GM18517 (cell line): Measurements from ENCODE around the gene RAB6A.
"Not testable (repeated sequence)": the region's sequence is repeated elsewhere in the genome, so short reads cannot be mapped to it uniquely, and the experiment has no call there.

Source experiments
- ATAC-seq: cut with Tn5 transposase; IDR thresholded peaks from one replicate; pipeline ENCODE4 v1.9.1; 2021; ENCODE audit warnings: mild to moderate bottlenecking, moderate library complexity; ENCODE audit not compliant: unreplicated experiment

Gene RAB6A

DNA sequence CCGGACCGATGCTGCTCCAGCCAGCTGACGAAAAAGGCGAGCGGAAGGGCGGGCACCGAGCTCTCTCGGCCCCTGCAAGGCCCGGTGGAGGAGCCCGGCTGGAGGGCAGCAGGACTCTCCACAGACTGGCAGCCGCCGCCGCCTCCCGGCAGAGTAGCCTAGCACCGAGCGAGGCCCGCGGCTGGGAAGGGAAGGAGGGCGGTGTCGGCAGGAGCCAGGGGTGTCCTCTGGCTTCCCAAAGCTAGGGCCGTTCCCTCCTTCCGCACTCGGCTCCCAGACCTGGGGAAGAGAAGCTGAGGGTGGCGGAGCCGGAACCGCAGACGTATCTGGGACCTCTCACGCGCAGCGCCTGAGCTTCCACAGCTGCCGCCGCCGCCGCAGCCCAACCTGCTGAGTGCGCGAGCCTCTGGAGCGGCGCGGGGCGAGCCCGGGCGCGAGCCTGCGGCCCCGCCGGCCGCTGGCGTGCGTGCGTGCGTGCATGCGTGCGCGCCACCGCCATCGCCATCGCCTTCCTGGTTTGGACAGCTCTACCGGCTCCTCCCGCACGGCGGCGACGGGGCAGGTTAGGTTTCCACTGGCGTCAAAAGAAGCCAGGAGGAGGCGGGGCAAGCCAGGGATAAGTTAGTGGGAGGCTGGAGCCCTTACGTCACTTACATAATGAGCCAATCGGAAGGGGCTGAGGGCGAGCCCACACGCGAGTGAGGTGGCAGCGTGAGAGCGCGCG lies at the start of gene RAB6A:
Gene RAB6A (minus strand): TSS at position 396 of the 724 bp plus-strand sequence. CDS start 439 bp downstream, outside the sequence.
- peak; percentile 93 for ATAC-seq

GRCh38 chr11:73810637-73811036 lies 49.8 kb upstream of the RAB6A start:
- no peak for ATAC-seq

DNA sequence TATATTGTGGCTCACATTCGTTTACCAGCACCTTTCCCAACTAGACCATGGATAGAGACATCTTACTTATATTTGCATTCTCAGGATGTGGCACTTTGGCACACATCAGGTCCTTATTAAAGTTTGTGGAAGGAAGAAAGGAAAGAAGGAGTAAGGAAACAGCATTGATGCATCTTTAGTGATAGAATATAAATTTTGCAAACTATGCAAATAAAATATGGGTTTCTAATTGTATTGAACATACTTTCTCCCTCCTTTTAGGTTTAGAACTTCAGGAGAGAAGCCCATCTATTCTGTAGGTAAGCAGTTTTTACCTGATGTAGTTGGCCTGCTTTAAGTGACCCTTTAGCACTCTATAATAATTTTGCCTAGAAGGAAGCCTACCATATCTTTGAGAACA lies 47.2 kb upstream of the RAB6A start:
- ATAC-seq: no peak

GRCh38 chr11:73804712-73805111 lies 43.8 kb upstream of the RAB6A start:
- no peak for ATAC-seq

DNA sequence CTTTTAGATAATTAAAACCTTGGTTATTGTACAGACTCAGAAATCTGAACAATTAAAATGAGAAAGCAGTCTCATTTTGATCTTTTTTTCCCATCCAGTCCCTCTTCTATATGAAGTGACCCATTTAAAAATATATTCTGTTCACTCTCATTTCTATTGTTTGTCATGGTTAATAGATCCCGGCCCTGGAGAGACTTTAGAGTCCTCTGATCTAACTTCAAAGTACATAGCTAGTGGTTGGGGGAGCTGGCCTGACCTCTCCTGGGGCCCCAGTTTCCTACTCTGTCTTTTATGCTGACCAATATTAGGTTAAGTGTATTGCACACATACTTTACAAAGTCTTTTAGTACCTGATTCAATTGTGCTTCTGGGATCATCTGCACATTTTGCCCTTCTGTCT lies 40.3 kb upstream of the RAB6A start:
- no peak for ATAC-seq

- no peak for ATAC-seq
These were observed 39.5 kb upstream of the RAB6A start for GRCh38 chr11:73800276-73800806.

- ATAC-seq: no peak
These were observed 36.6 kb upstream of the RAB6A start for GRCh38 chr11:73797457-73797856.

DNA sequence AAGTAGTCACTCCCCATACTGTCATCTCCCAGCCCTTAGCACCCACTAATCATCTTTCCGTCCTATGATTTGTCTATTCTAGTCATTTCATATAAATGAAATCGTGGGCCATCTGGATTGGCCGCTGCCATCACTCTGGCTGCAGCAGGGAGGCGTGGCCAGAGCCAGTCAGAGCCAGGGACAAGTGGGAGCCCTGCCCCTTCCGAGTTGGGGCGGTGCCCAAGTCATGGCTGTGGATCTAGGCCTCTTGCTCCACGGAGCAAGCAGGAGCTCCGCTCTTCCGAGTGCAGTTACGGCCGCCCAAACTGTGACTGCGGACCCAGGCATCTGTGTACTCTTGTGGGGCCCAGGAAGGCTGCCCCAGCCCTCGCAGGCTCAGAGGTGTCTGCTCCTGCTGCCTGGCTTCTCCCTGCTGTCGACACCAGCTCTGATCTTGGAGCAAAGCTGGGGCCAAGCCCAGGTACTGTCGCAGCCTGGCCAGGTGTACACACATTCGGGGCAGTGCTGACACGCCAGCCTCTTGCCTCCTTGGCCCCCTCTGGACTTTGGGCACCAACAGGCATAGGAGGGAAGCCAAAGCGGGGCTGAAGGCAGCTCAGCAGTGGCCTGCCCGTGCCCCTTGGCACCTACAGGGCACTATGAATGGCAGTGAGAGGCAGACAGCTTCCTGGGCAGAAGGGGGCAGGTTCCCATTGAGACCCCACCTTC lies 35.2 kb upstream of the RAB6A start:
- no peak for ATAC-seq

DNA sequence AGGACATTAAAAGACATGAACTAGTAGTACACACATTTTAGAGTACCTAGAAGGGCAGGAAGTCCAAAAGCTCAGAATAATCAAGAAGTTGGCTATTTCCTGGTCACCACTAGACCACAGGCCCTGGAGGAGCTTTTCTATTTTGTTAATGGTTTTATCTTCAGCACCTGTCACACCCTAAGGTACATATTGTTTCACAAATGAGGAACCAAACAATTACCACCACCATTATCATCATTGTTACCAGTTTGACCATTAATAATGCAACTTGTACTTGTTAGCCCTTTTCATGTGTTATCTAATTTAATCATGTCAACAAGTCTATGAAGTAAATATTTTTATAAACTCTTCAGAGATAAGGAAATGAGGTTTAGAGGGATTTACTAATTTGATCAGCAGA lies 31.7 kb upstream of the RAB6A start:
- ATAC-seq: no peak

DNA sequence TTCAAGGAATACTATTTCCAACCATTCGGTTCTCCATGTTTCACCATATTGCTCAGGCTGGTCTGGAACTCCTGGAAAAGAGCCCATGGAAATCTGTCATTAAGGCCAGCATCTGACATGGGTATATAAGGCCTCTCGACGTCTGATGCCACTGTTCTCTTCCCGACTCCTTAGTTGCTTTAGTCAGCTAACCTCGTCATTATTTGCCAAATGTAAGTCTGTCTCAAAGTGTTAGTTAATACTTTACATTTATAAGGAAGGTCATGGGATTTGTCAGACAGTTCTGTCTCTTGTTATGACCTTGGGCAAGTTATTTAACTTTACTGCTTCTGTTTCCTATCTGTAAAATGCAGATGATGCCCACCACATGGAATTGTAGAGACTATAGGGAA lies 28.4 kb upstream of the RAB6A start:
- ATAC-seq: no peak

DNA sequence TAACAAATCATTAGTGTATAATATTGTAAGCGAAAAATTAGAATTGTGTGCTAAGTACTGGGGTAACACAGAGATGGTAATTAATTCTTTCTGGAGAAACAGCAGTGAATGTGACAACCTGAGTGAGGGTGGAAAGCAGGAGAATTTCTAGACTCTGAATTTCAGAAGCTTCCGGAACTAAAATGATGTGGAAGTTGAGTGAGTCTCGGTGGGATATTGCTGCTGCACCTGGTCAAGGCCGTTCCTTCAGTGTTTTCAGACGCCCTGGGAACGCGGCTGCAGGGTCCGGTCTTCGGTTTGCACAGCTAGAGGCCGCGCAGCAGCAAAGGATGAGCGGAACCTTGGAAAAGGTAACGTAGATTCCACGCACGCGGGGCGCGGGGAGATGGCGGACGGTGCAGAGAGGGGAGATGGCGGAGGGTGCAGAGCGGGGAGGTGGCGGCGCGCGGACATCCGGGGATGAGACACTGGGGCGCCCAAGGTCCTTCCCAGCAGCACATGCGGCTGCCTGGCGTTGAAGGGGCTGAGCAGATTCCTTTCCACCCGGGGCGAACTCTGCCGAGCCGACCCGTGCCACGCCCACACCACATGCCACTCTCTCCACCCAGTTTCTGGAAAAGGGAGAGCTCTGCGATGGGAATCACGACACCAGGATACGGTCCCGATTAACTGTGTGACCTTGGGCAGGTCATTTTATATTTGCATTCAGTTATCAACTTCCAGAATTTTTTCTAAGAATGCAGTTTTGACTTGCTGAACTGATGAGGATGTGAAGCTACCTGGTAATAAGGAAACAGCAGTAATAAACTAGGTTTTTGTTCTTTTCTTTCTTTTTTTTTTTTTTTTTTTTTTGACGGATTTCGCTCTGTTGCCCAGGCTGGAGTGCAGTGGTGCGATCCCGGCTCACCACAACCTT lies 27.0 kb upstream of the RAB6A start, which contains the start of gene MRPL48:
Gene MRPL48 (plus strand): TSS at position 232 of the 916 bp plus-strand sequence. CDS start 98 bp downstream, at position 330.
- peak; percentile 86 for ATAC-seq

DNA sequence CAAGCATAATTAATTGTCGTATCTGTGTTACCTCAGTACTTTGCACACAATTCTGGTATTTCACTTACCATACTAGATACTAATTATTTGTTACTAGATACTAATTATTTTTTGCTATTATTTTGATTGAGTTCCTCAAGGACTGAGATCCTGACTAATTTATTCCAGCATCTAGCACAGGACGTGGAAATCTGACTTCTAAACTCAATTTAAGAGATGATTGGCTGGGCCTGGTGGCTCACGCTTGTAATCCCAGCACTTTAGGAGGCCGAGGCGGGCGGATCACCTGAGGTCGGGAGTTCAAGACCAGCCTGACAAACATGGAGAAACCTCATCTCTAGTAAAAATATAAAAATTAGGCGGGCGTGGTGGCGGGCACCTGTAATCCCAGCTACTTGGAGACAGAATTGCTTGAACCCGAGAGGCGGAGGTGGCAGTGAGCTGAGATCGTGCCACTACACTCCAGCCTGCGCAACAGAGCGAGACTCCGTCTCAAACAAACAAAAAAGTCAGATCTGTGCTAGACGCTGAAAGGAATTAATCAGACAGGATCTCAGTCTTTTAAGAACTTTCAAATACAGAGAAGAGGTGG lies 26.3 kb upstream of the RAB6A start:
- ATAC-seq: no peak

- not testable (repeated sequence) for ATAC-seq
These were observed 24.6 kb upstream of the RAB6A start for GRCh38 chr11:73785467-73785866.

- ATAC-seq: no peak
These were observed 23.9 kb upstream of the RAB6A start for GRCh38 chr11:73784734-73785133.

- ATAC-seq: no peak
These were observed 23.3 kb upstream of the RAB6A start for GRCh38 chr11:73784080-73784634.

- ATAC-seq: no peak
These were observed 22.7 kb upstream of the RAB6A start for GRCh38 chr11:73783483-73784020.

- no peak for ATAC-seq
These were observed 20.4 kb upstream of the RAB6A start for GRCh38 chr11:73781303-73781702.

DNA sequence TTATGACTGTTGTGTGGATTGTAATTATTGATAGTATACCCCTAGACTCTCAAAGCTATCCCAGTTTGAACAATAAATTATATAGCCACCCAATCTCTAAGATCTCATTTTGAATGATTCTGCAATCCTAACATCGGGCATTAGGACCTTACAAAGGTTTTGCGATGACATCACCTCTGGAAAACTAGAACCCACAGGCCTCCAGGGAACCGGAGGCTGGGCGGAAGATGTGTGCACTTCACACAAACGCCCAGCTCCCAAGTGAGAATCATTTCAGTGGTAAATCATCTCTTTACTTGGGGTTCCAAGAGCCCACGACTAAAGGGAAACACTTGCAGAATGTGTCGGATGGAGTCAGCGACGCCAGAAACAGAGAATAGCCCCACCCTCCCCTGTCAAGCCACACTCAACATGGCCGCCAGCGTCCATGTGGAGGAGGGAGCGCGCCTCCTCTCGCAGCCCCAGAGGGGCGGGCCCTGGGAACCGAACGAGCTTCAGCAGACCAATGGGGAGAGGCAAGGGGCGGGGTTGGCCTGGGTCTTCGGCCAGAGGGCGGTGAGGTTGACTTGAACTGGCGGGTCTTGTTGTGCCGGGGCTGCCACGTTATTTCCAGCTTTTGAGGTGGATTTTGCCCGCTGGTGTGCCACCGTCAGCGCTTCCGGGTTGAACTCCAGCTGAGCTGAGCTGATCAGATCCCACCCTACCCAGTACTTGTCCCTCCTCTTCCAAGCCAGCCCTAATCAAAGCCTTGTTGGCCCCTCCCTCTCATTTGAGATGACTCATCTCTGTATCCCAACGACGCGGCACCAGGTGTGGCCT lies 18.4 kb upstream of the RAB6A start:
- peak; percentile 92 for ATAC-seq

GRCh38 chr11:73770811-73771210 lies 9.9 kb upstream of the RAB6A start:
- not testable (repeated sequence) for ATAC-seq
